ENCODE results near the gene FNTB. TPM values are rescaled to one million over a fixed set of nuclear protein-coding genes. Genes with fewer than 3 reads are reported as not detected.

The FNTB gene
- total and polyA plus RNA-seq, 2 experiments from 2014 or later: 8.6 to 12.5 TPM

- TF ChIP-seq, protein P1, sequence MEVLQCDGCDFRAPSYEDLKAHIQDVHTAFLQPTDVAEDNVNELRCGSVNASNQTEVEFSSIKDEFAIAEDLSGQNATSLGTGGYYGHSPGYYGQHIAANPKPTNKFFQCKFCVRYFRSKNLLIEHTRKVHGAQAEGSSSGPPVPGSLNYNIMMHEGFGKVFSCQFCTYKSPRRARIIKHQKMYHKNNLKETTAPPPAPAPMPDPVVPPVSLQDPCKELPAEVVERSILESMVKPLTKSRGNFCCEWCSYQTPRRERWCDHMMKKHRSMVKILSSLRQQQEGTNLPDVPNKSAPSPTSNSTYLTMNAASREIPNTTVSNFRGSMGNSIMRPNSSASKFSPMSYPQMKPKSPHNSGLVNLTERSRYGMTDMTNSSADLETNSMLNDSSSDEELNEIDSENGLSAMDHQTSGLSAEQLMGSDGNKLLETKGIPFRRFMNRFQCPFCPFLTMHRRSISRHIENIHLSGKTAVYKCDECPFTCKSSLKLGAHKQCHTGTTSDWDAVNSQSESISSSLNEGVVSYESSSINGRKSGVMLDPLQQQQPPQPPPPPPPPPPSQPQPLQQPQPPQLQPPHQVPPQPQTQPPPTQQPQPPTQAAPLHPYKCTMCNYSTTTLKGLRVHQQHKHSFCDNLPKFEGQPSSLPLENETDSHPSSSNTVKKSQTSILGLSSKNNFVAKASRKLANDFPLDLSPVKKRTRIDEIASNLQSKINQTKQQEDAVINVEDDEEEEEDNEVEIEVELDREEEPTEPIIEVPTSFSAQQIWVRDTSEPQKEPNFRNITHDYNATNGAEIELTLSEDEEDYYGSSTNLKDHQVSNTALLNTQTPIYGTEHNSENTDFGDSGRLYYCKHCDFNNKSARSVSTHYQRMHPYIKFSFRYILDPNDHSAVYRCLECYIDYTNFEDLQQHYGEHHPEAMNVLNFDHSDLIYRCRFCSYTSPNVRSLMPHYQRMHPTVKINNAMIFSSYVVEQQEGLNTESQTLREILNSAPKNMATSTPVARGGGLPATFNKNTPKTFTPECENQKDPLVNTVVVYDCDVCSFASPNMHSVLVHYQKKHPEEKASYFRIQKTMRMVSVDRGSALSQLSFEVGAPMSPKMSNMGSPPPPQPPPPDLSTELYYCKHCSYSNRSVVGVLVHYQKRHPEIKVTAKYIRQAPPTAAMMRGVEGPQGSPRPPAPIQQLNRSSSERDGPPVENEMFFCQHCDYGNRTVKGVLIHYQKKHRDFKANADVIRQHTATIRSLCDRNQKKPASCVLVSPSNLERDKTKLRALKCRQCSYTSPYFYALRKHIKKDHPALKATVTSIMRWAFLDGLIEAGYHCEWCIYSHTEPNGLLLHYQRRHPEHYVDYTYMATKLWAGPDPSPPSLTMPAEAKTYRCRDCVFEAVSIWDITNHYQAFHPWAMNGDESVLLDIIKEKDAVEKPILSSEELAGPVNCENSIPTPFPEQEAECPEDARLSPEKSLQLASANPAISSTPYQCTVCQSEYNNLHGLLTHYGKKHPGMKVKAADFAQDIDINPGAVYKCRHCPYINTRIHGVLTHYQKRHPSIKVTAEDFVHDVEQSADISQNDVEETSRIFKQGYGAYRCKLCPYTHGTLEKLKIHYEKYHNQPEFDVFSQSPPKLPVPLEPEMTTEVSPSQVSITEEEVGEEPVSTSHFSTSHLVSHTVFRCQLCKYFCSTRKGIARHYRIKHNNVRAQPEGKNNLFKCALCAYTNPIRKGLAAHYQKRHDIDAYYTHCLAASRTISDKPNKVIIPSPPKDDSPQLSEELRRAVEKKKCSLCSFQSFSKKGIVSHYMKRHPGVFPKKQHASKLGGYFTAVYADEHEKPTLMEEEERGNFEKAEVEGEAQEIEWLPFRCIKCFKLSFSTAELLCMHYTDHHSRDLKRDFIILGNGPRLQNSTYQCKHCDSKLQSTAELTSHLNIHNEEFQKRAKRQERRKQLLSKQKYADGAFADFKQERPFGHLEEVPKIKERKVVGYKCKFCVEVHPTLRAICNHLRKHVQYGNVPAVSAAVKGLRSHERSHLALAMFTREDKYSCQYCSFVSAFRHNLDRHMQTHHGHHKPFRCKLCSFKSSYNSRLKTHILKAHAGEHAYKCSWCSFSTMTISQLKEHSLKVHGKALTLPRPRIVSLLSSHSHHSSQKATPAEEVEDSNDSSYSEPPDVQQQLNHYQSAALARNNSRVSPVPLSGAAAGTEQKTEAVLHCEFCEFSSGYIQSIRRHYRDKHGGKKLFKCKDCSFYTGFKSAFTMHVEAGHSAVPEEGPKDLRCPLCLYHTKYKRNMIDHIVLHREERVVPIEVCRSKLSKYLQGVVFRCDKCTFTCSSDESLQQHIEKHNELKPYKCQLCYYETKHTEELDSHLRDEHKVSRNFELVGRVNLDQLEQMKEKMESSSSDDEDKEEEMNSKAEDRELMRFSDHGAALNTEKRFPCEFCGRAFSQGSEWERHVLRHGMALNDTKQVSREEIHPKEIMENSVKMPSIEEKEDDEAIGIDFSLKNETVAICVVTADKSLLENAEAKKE (CRISPR knock-in tag; IDR thresholded peaks at IDR 0.05): no peak
- no peak for TF ChIP-seq POLR2AphosphoS5 (IDR thresholded peaks at IDR 0.05; ENCODE audit: low read depth)
Measured at GRCh38 chr14:64950889-64951288, 35.8 kb upstream of the FNTB start (continued).

DNA sequence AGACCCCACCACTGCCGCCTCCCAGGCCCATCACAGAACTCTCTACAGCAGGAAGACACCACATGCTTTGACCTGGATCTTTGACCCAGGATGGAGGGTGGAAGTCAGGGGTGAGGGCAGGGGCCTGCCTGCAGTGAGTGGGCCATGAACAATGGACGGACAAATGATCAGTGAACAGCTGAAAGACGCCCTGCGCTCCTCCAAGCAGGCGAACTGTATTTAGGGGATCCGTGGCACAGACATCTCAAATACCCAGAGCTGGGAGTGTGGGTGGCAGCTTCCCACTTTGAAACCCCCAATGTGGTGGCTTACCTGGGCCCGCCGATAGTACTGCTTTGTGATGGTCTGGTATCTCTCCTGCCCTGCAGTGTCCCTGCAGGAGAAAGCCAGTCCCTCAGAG lies 35.4 kb upstream of the FNTB start:
- no peak overlapping the region for H3K4me3 ChIP-seq
- TF ChIP-seq POLR2AphosphoS5 (IDR thresholded peaks at IDR 0.05; ENCODE audit: low read depth) (no peak), ZNF331 (CRISPR knock-in tag; IDR thresholded peaks at IDR 0.05; ENCODE audit: low read depth) (no peak), REST (IDR thresholded peaks at IDR 0.05; ENCODE audit: unreplicated experiment) (no peak), JUNB (IDR thresholded peaks at IDR 0.05; ENCODE audit: unreplicated experiment) (no peak), EZH2 (IDR thresholded peaks at IDR 0.05; ENCODE audit: low read depth, unreplicated experiment) (no peak), CREB1 (CRISPR knock-in tag; IDR thresholded peaks at IDR 0.05; ENCODE audit: low read depth) (no peak), STAT1 (IDR thresholded peaks at IDR 0.05; ENCODE audit: unreplicated experiment) (no peak), ZNF114 (CRISPR knock-in tag; IDR thresholded peaks at IDR 0.05) (no peak)
- TF ChIP-seq, protein P2, sequence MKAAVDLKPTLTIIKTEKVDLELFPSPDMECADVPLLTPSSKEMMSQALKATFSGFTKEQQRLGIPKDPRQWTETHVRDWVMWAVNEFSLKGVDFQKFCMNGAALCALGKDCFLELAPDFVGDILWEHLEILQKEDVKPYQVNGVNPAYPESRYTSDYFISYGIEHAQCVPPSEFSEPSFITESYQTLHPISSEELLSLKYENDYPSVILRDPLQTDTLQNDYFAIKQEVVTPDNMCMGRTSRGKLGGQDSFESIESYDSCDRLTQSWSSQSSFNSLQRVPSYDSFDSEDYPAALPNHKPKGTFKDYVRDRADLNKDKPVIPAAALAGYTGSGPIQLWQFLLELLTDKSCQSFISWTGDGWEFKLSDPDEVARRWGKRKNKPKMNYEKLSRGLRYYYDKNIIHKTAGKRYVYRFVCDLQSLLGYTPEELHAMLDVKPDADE (IDR thresholded peaks at IDR 0.05): no peak
- H3K36me3 ChIP-seq (ENCODE audit: insufficient read depth): peaks cover 5% of the 10 kb centered on the region; the same call in 1 of the 2 replicates
- no peak overlapping the region for H3K4me2 ChIP-seq
- Mint-ChIP-seq H3K4me1 (peaks cover 27% of the 10 kb centered on the region), H3K36me3 (ENCODE audit: low read depth) (peaks cover 33% of the 10 kb centered on the region), H3K9me3 (no peaks in the 10 kb centered on the region; the same call in 2 of the 3 replicates), H3K27ac (no peak overlapping the region), H3K27me3 (ENCODE audit: insufficient read depth, low read depth, poor library complexity) (peaks cover 4% of the 10 kb centered on the region), H3K4me3 (no peak overlapping the region)
- no peak overlapping the region for H2AFZ ChIP-seq
- peaks cover 16% of the 10 kb centered on the region for H3K4me1 ChIP-seq (ENCODE audit: insufficient read depth)
- no peaks in the 10 kb centered on the region for H4K20me1 ChIP-seq (replicated peaks; ENCODE audit: insufficient read depth)
- no peaks in the 10 kb centered on the region; the same call in 1 of the 2 replicates for H3K79me2 ChIP-seq (replicated peaks; ENCODE audit: insufficient read depth)
- no peaks in the 10 kb centered on the region for H3K9me2 ChIP-seq (ENCODE audit: insufficient read depth)
- H3F3A ChIP-seq (replicated peaks; ENCODE audit: low read depth): no peaks in the 10 kb centered on the region
- DNase-seq (ENCODE audit: low spot score): no peak
- no peak overlapping the region for H3K27ac ChIP-seq (ENCODE audit: low read depth)
- H3K27me3 ChIP-seq (ENCODE audit: insufficient read depth): no peaks in the 10 kb centered on the region
- ATAC-seq: no peak

Data from GM23338 (cell line).